Fibroblast of peridontal ligament (primary cell): ENCODE measurements around the gene WDR4.
"Not testable (repeated sequence)": the region's sequence is repeated elsewhere in the genome, so short reads cannot be mapped to it uniquely, and the experiment has no call there.

ENCODE experiments used
- DNase-seq: peaks from one replicate; pipeline ENCODE4 v3.0.0-alpha.2; 2010; ENCODE audit errors: extremely low read depth

Gene WDR4, protein sequence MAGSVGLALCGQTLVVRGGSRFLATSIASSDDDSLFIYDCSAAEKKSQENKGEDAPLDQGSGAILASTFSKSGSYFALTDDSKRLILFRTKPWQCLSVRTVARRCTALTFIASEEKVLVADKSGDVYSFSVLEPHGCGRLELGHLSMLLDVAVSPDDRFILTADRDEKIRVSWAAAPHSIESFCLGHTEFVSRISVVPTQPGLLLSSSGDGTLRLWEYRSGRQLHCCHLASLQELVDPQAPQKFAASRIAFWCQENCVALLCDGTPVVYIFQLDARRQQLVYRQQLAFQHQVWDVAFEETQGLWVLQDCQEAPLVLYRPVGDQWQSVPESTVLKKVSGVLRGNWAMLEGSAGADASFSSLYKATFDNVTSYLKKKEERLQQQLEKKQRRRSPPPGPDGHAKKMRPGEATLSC

DNA sequence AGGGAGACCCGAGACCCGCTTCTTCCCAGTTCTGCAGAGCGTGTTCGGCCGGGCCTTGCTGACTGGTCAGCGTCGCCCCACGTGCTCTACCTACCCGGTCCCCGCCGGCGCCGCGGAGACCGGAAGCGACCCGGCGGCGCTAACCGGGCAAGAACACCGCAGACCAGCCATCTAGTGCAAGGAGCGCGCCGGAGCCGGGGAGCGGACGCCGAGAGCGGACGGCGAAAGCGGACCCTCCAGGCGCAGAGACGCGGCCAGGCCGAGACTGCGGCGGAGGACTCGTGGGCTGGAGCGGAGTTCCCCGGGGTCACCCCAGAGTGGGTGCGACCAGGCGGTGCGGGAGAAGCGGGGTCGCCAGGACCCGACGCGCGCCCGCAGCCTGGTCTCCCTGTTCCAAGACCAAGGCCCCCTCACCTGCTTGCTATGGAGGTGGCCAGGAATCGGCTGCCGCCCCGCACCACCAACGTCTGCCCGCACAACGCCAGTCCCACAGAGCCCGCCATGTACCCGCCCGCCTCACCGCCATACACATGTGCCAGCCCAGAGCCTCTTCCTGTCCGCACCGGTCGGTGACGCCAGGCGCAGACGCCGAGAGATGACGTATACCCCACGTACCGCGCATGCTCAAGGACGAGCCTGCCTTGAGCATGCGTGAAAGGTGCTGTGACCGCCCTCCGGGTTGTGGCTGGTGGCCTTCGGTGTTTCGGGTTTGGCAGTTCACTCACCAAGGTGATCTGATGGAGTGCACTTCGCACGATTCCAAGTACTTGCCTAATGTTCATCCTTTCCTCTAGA lies at the start of gene WDR4:
WDR4 (minus strand) TSS at position 547 of the 795 bp plus-strand sequence; CDS start at position 503, 44 bp downstream.
- DNase-seq = peak; percentile 96

DNA sequence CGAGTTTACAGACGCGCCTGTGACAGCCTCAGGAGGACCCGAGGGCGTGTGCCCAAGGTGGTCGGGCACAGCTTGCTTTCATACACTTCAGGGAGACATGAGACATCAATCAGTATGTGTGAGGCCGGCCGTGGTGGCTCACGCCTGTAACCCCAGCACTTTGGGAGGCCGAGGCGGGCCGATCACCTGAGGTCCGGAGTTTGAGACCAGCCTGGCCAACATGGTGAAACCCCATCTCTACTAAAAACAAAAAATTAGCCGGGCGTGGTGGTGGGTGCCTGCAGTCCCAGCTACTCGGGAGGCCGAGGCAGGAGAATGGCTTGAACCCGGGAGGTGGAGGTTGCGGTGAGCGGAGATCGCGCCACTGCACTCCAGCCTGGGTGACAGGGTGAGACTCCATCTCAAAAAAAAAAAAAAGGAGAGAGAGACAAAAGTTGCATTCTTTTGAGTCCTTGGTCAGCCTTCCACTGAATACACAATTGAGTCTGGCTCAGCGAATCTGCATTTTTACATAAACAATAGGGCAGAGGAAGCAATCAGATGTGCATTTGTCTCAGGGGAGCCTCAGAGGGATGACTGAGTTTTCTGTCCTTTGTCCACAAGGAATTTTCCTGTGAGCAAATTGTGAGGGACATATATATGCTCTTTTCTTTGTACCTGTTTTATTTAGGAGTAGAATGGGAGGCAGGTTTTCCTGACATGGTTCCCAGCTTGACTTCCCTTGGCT lies 48.3 kb upstream of the WDR4 start:
- DNase-seq = not testable (repeated sequence)

DNA sequence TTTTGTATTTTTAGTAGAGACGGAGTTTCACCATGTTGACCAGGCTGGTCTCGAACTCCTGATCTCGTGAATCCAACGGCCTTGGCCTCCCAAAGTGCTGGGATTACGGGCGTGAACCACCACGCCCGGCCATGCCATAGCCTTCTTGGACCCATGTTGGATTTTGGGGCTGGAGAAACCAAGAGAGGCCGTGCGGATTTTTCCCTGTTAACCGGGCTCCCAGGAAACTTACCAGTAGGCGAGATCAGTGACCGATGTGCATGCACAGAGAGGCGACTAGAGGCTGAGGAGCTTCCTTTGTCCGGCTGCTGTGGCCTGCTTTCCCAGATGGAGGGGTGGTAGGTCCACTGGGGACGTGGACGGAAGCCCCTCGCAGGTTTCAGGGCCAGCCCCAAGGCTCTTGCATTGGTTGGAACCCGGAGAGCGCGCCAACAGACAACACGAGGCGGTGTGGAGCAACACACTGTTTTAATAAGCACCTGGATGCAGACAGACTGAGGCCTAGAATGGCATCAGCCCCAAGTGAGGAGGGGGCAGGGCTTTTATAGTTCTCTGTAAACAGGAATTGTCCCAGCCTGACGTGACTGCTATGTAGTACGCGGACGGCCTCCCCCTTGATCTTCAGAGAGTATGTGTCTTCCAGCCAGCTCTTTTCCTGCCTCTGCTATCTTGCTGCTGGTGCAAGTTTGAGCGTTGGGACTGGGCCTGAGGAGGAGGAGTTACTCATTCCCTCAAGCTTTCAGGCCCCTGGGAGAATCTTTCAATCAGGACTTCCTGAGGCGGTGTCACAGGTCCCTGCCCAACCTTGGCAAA lies 46.0 kb upstream of the WDR4 start, which contains the start of gene ERVH48-1:
ERVH48-1 (minus strand) TSS at position 517 of the 813 bp plus-strand sequence. CDS start 6,624 bp downstream, outside the sequence.
- no peak for DNase-seq

- no peak for DNase-seq
Measured at GRCh38 chr21:42924433-42924751, 45.1 kb upstream of the WDR4 start.

DNA sequence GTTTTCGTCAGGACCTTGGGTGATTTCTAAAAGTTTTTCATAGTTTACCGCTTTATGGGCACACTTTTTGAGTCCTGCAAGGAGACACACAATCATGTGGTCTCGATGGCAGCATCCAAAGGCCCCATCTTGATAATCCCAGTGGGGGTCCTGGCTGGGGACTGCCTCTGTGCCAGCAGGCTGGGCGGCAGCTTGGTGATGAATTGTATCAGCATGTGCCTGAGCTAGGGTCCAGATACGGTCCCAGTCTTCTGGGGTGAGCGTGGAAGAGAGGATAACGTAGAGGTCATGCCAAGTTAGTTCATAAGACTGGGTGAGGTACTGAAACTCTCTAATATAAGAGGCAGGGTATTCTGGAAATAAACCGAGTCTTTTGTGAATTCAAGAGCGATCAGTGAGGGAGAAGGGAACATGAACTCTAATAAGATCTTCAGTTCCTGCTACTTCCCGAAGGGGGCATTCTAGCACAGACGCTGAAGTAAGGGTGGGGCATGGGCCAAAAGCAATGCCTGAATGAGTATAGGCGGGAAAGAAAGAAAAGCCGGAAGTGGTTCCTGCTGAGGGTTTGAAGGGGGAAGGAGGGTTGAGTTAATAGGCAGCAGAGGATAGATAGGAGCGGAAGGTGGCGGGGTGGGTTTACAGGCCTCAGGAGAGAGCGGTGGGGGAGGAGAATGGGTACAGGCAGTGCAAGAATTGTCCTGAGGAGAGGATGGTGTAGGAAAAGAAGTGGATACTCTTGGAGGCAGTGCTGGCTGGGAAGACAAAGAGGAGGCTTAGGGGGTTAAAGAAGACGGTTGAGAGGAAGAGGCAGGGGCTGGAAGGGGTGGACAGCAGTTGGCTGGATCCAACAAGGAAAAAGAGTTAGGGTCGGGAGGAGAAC lies 44.5 kb upstream of the WDR4 start:
- DNase-seq = peak; percentile 89

GRCh38 chr21:42922918-42923317 lies 43.6 kb upstream of the WDR4 start:
- no peak for DNase-seq

DNA sequence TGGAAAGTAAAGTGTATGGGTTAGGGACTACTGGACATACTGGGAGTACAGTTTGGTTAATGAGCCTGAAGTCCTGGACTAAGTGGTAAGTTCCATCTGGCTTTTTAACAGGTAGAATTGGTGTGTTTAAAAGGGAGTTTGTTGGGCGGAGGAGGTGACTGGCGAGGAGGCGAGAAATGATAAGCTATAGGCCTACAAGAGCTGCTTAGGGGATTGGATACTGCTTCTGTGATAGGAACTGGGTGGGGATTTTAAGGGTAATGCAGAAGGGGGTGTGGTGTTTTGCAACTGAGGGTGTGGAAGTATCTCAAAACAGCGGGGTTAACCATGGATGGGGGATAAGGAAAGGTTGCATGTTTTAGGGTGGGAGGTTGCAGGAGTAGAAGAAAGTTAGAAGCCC lies 42.6 kb upstream of the WDR4 start:
- DNase-seq = no peak

DNA sequence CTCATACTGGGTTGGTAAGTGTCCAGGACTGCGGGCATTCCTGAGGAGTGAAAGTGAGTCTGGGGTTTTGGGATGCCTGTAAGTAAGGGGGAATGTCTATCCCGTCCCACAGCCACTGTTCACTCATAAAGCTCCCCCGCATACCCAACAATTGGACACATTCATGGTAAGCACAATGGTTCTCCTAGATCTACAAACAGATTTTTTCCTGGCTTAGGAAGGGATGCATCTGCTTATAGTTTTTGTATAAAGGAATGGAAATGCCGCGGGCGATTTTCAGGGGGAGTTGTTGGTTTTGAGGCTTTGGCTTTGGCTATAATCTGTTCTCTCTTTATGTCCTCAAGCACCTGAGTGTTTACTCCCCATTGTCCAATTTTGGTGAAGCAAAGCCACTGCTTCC lies 39.0 kb upstream of the WDR4 start:
- no peak for DNase-seq

GRCh38 chr21:42913476-42913875 lies 34.1 kb upstream of the WDR4 start:
- peak; percentile 69 for DNase-seq

DNA sequence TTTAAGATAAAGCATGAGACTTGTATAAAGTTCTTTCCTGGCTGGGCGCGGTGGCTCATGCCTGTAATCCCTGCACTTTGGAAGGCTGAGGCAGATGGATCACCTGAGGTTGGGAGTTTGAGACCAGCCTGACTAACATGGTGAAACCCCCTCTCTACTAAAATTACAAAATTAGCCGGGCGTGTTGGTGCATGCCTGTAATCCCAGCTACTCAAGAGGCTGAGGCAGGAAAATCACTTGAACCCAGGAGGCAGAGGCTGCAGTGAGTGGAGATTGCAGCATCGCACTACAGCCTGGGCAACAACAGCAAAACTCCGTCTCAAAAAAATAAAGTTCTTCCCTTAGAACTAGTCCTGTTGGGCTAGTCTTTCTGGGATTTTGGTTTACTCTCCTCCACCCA lies 32.6 kb upstream of the WDR4 start:
- not testable (repeated sequence) for DNase-seq

DNA sequence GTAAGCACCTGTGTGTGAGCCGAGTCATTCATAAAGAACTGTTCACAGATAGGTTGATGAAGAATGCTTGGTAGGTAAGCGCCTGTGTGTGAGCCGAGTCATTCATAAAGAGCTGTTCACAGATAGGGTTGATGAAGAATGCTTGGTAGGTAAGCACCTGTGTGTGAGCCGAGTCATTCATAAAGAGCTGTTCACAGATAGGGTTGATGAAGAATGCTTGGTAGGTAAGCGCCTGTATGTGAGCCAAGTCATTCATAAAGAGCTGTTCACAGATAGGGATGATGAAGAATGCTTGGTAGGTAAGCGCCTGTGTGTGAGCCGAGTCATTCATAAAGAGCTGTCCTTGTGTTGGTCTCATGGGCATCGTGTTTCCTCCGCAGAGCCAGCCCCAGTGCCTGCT lies 29.1 kb upstream of the WDR4 start:
- DNase-seq = not testable (repeated sequence)

DNA sequence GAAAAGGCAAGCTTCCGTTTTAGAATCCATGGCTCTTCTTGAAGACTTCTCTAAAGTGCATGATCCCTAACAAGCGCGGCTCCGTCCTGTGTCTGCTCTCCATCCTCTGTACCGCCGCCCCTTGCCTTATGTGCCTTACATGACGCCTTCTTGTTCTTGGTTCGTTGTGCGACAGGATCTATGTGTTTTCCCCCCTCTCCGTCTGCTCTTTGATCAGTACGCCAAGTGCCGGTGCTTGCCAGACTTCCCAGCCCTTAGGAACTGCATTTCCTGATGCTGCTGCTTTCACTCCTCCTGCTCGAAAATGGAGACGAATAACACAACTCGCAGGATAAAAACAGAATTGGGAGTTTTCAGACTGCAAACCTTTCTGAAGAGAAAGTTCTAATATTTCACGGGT lies 26.9 kb upstream of the WDR4 start:
- no peak for DNase-seq

- no peak for DNase-seq
Measured at GRCh38 chr21:42905195-42905594, 25.9 kb upstream of the WDR4 start.

DNA sequence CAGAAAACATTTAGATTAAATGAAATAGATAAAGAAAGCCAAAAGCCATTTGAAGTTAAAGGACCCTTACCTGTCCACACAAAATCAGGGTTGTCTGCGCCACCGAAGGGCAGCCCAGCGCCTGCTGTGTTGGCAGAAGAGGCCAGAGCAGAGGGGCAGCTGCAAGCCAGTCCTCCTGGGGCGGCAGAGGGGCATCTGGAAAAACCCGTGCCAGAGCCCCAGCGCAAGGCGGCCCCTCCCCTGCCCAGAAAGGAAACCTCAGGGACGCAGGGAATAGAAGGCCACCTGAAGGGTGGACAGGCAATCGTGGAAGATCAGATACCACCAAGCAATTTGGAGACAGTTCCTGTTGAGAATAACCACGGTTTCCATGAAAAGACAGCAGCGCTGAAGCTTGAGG lies 24.5 kb upstream of the WDR4 start:
- no peak for DNase-seq

GRCh38 chr21:42900446-42900845 lies 21.1 kb upstream of the WDR4 start:
- no peak for DNase-seq

- peak; percentile 96 for DNase-seq
Measured at GRCh38 chr21:42892931-42893755, 13.8 kb upstream of the WDR4 start, which contains the start of gene NDUFV3. NDUFV3 (plus strand) TSS chr21:42893309; CDS start chr21:42893334, 25 bp downstream.

- DNase-seq = no peak
Measured at GRCh38 chr21:42892582-42892930, 13.2 kb upstream of the WDR4 start.

DNA sequence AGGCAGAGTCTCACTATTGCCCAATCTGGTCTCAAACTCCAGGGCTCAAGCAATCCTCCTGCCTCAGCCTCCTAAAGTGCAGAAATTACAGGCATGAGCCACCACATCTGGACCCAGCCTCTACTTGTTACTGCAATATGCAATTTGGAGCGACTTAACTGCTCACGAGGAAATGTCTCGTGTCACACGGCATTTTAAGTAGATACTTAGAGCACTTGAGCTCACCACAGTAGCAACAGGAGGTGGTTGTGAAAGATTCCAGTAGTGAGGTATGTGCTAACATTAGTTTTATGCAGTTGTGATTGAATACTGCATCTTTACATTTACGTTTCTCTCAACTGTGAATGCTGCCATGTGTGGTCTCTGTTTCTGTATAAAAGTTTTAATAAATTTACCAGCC lies 8.0 kb upstream of the WDR4 start:
- DNase-seq = no peak

- no peak for DNase-seq
Measured at GRCh38 chr21:42883921-42884320, 4.6 kb upstream of the WDR4 start.

DNA sequence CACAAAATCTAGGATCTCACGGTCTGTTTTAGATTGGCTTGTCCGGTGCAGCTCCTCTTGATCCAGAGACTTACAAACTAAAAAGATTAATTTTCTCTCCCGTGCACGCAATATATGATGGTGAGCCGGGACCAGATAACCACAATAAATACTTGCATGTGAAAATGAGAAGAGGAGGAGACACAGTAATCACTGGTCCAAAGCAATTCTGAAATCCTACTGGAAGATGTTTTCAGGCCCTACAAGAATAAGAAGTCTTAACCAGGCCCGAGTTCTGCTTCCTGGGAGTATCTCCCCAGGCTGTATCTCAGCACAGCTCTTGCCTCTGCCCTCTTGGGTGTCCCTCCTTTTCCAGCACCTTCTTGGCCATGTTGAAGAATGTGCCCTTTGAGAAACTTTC lies 1.0 kb upstream of the WDR4 start:
- no peak for DNase-seq
